Measurements from ENCODE around the gene AZU1.

The AZU1 gene

DNA sequence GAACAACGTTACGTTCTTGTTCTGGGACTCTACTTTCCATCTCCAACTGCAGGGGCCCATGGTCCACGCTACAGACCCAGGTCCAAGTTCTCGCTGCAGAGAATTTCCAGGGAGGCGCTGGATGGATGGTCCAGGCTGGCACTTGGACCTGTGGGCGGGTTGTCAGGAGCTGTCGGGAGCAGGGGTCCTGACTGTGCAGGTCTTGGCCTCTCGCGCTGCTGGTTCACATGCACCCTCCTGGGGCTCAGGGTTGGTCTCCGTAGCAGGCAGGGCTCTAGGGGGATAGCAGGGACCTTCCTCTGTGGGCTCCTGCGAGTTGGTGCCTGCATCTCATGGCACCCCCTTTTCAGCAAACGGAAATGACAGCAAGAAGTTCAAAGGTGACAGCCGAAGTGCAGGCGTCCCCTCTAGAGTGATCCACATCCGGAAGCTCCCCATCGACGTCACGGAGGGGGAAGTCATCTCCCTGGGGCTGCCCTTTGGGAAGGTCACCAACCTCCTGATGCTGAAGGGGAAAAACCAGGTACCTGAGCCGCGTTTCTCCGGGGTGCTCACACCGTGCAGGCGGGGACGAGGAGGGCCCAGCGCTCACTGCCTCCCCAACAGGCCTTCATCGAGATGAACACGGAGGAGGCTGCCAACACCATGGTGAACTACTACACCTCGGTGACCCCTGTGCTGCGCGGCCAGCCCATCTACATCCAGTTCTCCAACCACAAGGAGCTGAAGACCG, 23.8 kb upstream of the AZU1 start:
- no peak overlapping the region for H3K4me3 ChIP-seq (ENCODE audit: low read depth in 1 of 2, low read length in 2 of 2)
- no peak overlapping the region for H3K27ac ChIP-seq (ENCODE audit: low read depth, low read length)
- H3K4me1 ChIP-seq (ENCODE audit: control insufficient read depth in 1 of 2, insufficient read depth in 2 of 2, low read length in 2 of 2): peaks cover 35 to 46% of the 10 kb centered on the region in 2 donors
- H3K9me3 ChIP-seq (ENCODE audit: control insufficient read depth in 1 of 2, low read length in 2 of 2): no peaks in the 10 kb centered on the region
- H3K36me3 ChIP-seq (ENCODE audit: control insufficient read depth in 1 of 2, insufficient read depth in 2 of 2, low read length in 2 of 2): peaks cover 34 to 70% of the 10 kb centered on the region in 2 donors
- H3K27me3 ChIP-seq (ENCODE audit: control insufficient read depth in 1 of 2, insufficient read depth in 2 of 2, low read length in 2 of 2): no peaks in the 10 kb centered on the region
- no peak overlapping the region for H3K9ac ChIP-seq (ENCODE audit: low read depth in 1 of 2, low read length in 2 of 2)

DNA sequence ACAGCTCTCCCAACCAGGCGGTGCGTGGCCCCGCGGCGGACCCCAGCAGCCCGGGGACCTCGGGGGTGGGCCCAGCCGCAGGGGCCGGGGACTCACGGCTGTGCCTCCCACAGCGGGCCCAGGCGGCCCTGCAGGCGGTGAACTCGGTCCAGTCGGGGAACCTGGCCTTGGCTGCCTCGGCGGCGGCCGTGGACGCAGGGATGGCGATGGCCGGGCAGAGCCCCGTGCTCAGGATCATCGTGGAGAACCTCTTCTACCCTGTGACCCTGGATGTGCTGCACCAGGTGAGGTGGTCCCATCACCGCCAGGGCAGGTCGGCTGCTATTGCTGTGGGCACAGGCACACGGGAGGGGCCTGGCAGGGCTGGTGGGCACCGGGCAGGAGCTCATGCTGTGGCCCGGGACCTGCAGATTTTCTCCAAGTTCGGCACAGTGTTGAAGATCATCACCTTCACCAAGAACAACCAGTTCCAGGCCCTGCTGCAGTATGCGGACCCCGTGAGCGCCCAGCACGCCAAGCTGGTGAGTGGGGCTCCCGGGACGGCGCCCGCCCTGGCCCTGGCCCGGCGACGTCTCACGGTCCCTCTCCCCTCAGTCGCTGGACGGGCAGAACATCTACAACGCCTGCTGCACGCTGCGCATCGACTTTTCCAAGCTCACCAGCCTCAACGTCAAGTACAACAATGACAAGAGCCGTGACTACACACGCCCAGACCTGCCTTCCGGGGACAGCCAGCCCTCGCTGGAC, 23.0 kb upstream of the AZU1 start:
- Histone ChIP-seq H3K4me3 (ENCODE audit: low read depth in 1 of 2, low read length in 2 of 2) (no peak overlapping the region), H3K27ac (ENCODE audit: low read depth, low read length) (no peak overlapping the region), H3K36me3 (ENCODE audit: control insufficient read depth in 1 of 2, insufficient read depth in 2 of 2, low read length in 2 of 2) (peaks cover 38 to 74% of the 10 kb centered on the region in 2 donors), H3K27me3 (ENCODE audit: control insufficient read depth in 1 of 2, insufficient read depth in 2 of 2, low read length in 2 of 2) (no peaks in the 10 kb centered on the region), H3K9me3 (ENCODE audit: control insufficient read depth in 1 of 2, low read length in 2 of 2) (no peaks in the 10 kb centered on the region), H3K4me1 (ENCODE audit: control insufficient read depth in 1 of 2, insufficient read depth in 2 of 2, low read length in 2 of 2) (peaks cover 29 to 39% of the 10 kb centered on the region in 2 donors), H3K9ac (ENCODE audit: low read depth in 1 of 2, low read length in 2 of 2) (no peak overlapping the region)

- Histone ChIP-seq H3K27ac (ENCODE audit: low read depth, low read length) (no peak overlapping the region), H3K36me3 (ENCODE audit: control insufficient read depth in 1 of 2, insufficient read depth in 2 of 2, low read length in 2 of 2) (peaks cover 43 to 76% of the 10 kb centered on the region in 2 donors), H3K4me1 (ENCODE audit: control insufficient read depth in 1 of 2, insufficient read depth in 2 of 2, low read length in 2 of 2) (peaks cover 26 to 33% of the 10 kb centered on the region in 2 donors), H3K9ac (ENCODE audit: low read depth in 1 of 2, low read length in 2 of 2) (no peak overlapping the region), H3K27me3 (ENCODE audit: control insufficient read depth in 1 of 2, insufficient read depth in 2 of 2, low read length in 2 of 2) (no peaks in the 10 kb centered on the region), H3K4me3 (ENCODE audit: low read depth in 1 of 2, low read length in 2 of 2) (no peak overlapping the region), H3K9me3 (ENCODE audit: control insufficient read depth in 1 of 2, low read length in 2 of 2) (no peaks in the 10 kb centered on the region)
These were observed 22.5 kb upstream of the AZU1 start for GRCh38 chr19:805166-805551.

GRCh38 chr19:805600-806550, 21.8 kb upstream of the AZU1 start:
- peaks cover 19 to 26% of the 10 kb centered on the region in 2 donors for H3K4me1 ChIP-seq (ENCODE audit: control insufficient read depth in 1 of 2, insufficient read depth in 2 of 2, low read length in 2 of 2)
- no peaks in the 10 kb centered on the region for H3K9me3 ChIP-seq (ENCODE audit: control insufficient read depth in 1 of 2, low read length in 2 of 2)
- no peak overlapping the region for H3K27ac ChIP-seq (ENCODE audit: low read depth, low read length)
- H3K36me3 ChIP-seq (ENCODE audit: control insufficient read depth in 1 of 2, insufficient read depth in 2 of 2, low read length in 2 of 2): peaks cover 50 to 77% of the 10 kb centered on the region in 2 donors
- no peak overlapping the region for H3K4me3 ChIP-seq (ENCODE audit: low read depth in 1 of 2, low read length in 2 of 2)
- H3K27me3 ChIP-seq (ENCODE audit: control insufficient read depth in 1 of 2, insufficient read depth in 2 of 2, low read length in 2 of 2): no peaks in the 10 kb centered on the region
- no peak overlapping the region for H3K9ac ChIP-seq (ENCODE audit: low read depth in 1 of 2, low read length in 2 of 2)

DNA sequence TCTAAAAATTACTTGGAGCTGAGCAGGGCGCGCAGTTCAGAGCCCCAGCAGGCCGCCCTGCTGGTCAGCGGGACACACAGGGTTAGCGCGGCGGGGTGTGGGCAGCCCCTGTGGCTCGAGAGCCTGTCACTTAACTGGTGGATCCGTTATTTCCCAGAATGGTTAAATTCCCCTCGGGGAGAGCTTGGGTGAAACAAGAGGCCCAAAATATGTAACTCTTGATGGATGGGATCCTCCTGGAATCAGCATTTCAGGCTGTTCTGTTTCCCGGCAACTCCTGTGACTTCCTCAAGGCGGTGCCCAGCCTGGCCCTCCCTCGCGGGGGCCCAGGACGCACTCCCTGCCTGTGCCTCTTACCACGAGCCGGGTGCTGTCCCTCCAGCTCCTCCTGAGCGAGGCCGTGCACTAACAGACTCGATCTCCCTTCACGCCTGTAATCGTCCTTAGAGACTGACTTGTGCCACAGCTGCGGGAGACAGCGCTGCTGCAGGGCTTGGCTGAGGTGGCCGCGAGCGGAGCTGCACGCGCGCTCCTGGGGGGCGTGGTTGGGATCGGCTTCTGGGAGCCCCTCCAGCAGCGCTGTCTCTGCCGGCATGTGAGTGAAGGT, 20.7 kb upstream of the AZU1 start:
- H3K27ac ChIP-seq (ENCODE audit: low read depth, low read length): no peak overlapping the region
- peaks cover 57 to 88% of the 10 kb centered on the region in 2 donors for H3K36me3 ChIP-seq (ENCODE audit: control insufficient read depth in 1 of 2, insufficient read depth in 2 of 2, low read length in 2 of 2)

DNA sequence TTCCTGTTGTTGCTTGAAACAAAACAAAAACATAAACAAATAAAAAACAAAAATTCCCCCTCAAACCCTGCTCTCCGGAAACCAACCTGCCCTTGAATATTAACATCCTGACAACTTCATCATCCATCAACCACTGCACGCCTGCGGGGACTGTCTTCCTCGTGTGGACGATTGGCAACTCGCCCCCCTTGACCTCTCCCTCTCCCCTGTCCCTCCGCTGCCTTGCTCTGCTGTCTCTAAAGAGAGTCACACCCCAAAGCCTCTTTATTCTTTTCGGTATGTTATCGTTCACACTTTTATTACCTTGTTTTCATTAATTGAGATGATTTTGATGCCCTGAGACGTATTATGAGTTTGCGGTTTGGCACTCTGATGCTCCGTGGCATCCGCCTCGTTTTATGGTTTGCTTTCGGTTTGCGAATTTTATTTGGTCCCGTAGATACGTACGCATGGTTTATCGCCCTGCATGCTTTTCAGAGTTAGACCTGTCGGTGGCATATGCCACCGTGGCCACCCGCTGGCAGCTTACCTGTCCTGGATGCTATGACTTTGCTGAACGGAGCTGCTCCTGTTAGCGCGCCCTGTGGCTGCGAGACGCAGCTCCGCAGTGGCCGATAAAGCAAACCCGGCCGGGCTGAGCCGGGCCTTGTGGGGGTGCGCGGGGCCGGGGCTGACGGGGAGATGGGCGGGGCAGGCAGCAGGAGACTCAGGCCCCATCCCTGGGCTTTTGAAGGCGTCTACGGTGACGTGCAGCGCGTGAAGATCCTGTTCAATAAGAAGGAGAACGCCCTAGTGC, 19.8 kb upstream of the AZU1 start:
- Histone ChIP-seq H3K9ac (ENCODE audit: low read depth in 1 of 2, low read length in 2 of 2) (no peak overlapping the region), H3K36me3 (ENCODE audit: control insufficient read depth in 1 of 2, insufficient read depth in 2 of 2, low read length in 2 of 2) (peaks cover 57 to 88% of the 10 kb centered on the region in 2 donors), H3K27me3 (ENCODE audit: control insufficient read depth in 1 of 2, insufficient read depth in 2 of 2, low read length in 2 of 2) (no peaks in the 10 kb centered on the region), H3K27ac (ENCODE audit: low read depth, low read length) (no peak overlapping the region), H3K4me1 (ENCODE audit: control insufficient read depth in 1 of 2, insufficient read depth in 2 of 2, low read length in 2 of 2) (peaks cover 0 to 6% of the 10 kb centered on the region in 2 donors), H3K4me3 (ENCODE audit: low read depth in 1 of 2, low read length in 2 of 2) (no peak overlapping the region), H3K9me3 (ENCODE audit: control insufficient read depth in 1 of 2, low read length in 2 of 2) (no peaks in the 10 kb centered on the region)

More for the DNA sequence above, 20.7 kb upstream of the AZU1 start:
- no peak overlapping the region for H3K9ac ChIP-seq (ENCODE audit: low read depth in 1 of 2, low read length in 2 of 2)
- H3K27me3 ChIP-seq (ENCODE audit: control insufficient read depth in 1 of 2, insufficient read depth in 2 of 2, low read length in 2 of 2): no peaks in the 10 kb centered on the region
- H3K4me3 ChIP-seq (ENCODE audit: low read depth in 1 of 2, low read length in 2 of 2): no peak overlapping the region
- peaks cover 8 to 16% of the 10 kb centered on the region in 2 donors for H3K4me1 ChIP-seq (ENCODE audit: control insufficient read depth in 1 of 2, insufficient read depth in 2 of 2, low read length in 2 of 2)
- no peaks in the 10 kb centered on the region for H3K9me3 ChIP-seq (ENCODE audit: control insufficient read depth in 1 of 2, low read length in 2 of 2)

- Histone ChIP-seq H3K9me3 (ENCODE audit: control insufficient read depth in 1 of 2, low read length in 2 of 2) (no peaks in the 10 kb centered on the region), H3K36me3 (ENCODE audit: control insufficient read depth in 1 of 2, insufficient read depth in 2 of 2, low read length in 2 of 2) (peaks cover 57 to 83% of the 10 kb centered on the region in 2 donors), H3K4me1 (ENCODE audit: control insufficient read depth in 1 of 2, insufficient read depth in 2 of 2, low read length in 2 of 2) (peaks cover 0 to under 1% of the 10 kb centered on the region in 2 donors), H3K4me3 (ENCODE audit: low read depth in 1 of 2, low read length in 2 of 2) (no peak overlapping the region), H3K27ac (ENCODE audit: low read depth, low read length) (no peak overlapping the region), H3K27me3 (ENCODE audit: control insufficient read depth in 1 of 2, insufficient read depth in 2 of 2, low read length in 2 of 2) (no peaks in the 10 kb centered on the region), H3K9ac (ENCODE audit: low read depth in 1 of 2, low read length in 2 of 2) (no peak overlapping the region)
These were observed 19.2 kb upstream of the AZU1 start for GRCh38 chr19:808423-808775.

DNA sequence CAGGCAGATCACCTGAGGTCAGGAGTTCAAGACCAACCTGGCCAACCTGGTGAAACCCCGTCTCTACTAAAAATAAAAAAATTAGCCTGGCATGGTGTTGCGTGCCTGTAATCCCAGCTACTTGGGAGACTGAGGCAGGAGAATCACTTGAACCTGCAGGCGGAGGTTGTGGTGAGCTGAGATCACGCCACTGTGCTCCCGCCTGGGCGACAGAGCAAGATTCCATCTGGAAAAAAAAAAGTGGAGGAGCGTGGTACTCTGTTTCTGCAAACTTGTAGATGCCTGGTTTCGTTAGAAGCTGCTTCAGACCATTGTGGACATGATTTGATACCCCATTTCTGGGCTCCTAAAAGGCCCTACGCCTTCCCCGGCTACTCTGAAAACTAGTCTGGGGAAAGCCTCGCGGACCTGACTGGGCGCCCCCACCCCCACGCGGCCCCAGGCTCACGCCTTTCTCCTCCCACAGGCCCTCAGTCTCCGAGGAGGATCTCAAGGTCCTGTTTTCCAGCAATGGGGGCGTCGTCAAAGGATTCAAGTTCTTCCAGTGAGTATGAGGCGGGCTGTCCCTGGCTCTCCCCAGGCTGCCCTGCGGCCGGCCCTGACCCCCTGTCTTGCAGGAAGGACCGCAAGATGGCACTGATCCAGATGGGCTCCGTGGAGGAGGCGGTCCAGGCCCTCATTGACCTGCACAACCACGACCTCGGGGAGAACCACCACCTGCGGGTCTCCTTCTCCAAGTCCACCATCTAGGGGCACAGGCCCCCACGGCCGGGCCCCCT, 17.4 kb upstream of the AZU1 start:
- no peak overlapping the region for H3K4me3 ChIP-seq (ENCODE audit: low read depth in 1 of 2, low read length in 2 of 2)
- H3K27ac ChIP-seq (ENCODE audit: low read depth, low read length): no peak overlapping the region
- H3K4me1 ChIP-seq (ENCODE audit: control insufficient read depth in 1 of 2, insufficient read depth in 2 of 2, low read length in 2 of 2): no peaks in the 10 kb centered on the region
- H3K36me3 ChIP-seq (ENCODE audit: control insufficient read depth in 1 of 2, insufficient read depth in 2 of 2, low read length in 2 of 2): peaks cover 38 to 64% of the 10 kb centered on the region in 2 donors
- no peaks in the 10 kb centered on the region for H3K9me3 ChIP-seq (ENCODE audit: control insufficient read depth in 1 of 2, low read length in 2 of 2)
- H3K27me3 ChIP-seq (ENCODE audit: control insufficient read depth in 1 of 2, insufficient read depth in 2 of 2, low read length in 2 of 2): no peaks in the 10 kb centered on the region
- H3K9ac ChIP-seq (ENCODE audit: low read depth in 1 of 2, low read length in 2 of 2): no peak overlapping the region

Measured in duodenal mucosa (tissue), 2 donors.